Activated CD4-positive, alpha-beta T cell treated with anti-CD3 and anti-CD28 coated beads, Interleukin-2, Interleukin-6, amounts not matched to agents 100 ng/mL and 50 ng/mL, durations not matched to agents 16 hours and 8 hours (primary cell): ENCODE results near the gene OGDH.

Experiments
- DNase-seq: peaks from one replicate; pipeline ENCODE4 v3.0.0-alpha.2; 2020

OGDH gene

GRCh38 chr7:44638611-44639557 is 32.5 kb downstream of the OGDH start:
- DNase-seq = peak; percentile 96

GRCh38 chr7:44639671-44640321 is 33.4 kb downstream of the OGDH start:
- DNase-seq = no peak

GRCh38 chr7:44643206-44643605 is 36.8 kb downstream of the OGDH start:
- DNase-seq = no peak

GRCh38 chr7:44645254-44645653 is 38.8 kb downstream of the OGDH start:
- DNase-seq = no peak

- no peak for DNase-seq
Measured at GRCh38 chr7:44645696-44646095, 39.3 kb downstream of the OGDH start.

- no peak for DNase-seq
Measured at GRCh38 chr7:44646176-44646920, 39.9 kb downstream of the OGDH start.

- DNase-seq = no peak
Measured at GRCh38 chr7:44646921-44647636, 40.7 kb downstream of the OGDH start.

GRCh38 chr7:44647981-44648714 is 41.7 kb downstream of the OGDH start:
- no peak for DNase-seq

GRCh38 chr7:44650242-44650641 is 43.8 kb downstream of the OGDH start:
- DNase-seq = no peak

- no peak for DNase-seq
Measured at GRCh38 chr7:44650772-44651171, 44.3 kb downstream of the OGDH start.

- DNase-seq = no peak
Measured at GRCh38 chr7:44652535-44652934, 46.1 kb downstream of the OGDH start.

GRCh38 chr7:44654255-44654796 is 47.9 kb downstream of the OGDH start:
- no peak for DNase-seq

- no peak for DNase-seq
Measured at GRCh38 chr7:44655341-44655740, 48.9 kb downstream of the OGDH start.

GRCh38 chr7:44658979-44659378 is 52.6 kb downstream of the OGDH start:
- DNase-seq = no peak

GRCh38 chr7:44661233-44661632 is 54.8 kb downstream of the OGDH start:
- no peak for DNase-seq

GRCh38 chr7:44664780-44665461 is 58.5 kb downstream of the OGDH start:
- no peak for DNase-seq

GRCh38 chr7:44665531-44666213 is 59.2 kb downstream of the OGDH start:
- DNase-seq = no peak

GRCh38 chr7:44666566-44666965 is 60.1 kb downstream of the OGDH start:
- no peak for DNase-seq

- no peak for DNase-seq
Measured at GRCh38 chr7:44667190-44667589, 60.8 kb downstream of the OGDH start.

GRCh38 chr7:44671069-44671468 is 64.6 kb downstream of the OGDH start:
- no peak for DNase-seq

GRCh38 chr7:44673324-44673723 is 66.9 kb downstream of the OGDH start:
- DNase-seq = no peak
